GM12873 (cell line): ENCODE results near the gene MUTYH.
A peak's percentile ranks its signal among the peaks of the same experiment; 100 is the strongest.

Experiments used
- TF ChIP-seq, protein P1 (sequence below): IDR thresholded peaks from 2 replicates; pipeline ENCODE4 v1.5.1; 2012; ENCODE audit warnings: low read depth, mild to moderate bottlenecking, moderate library complexity, low read length, control low read depth; ENCODE audit not compliant: insufficient read depth; ENCODE audit errors: missing control alignments

MUTYH gene

DNA sequence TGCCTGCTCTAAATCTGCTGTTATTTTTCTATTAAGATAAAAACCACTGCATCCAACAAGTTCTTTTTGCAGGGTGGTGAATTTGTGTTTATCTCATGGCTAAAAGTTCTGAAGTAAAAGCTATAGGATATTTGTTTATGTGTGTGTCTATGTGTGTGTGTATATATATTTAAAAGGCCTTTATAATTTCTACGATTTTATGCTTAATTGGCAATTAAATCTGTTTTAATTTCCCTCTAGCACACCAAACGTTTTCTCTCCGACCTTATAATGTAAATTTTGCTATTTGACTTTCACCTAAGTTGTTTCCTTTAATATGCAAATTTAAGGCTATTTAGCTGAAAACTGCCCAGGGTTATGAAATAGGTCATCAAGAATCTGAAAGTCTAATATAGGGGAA lies 33.3 kb downstream of the MUTYH start:
- TF ChIP-seq, protein P1, sequence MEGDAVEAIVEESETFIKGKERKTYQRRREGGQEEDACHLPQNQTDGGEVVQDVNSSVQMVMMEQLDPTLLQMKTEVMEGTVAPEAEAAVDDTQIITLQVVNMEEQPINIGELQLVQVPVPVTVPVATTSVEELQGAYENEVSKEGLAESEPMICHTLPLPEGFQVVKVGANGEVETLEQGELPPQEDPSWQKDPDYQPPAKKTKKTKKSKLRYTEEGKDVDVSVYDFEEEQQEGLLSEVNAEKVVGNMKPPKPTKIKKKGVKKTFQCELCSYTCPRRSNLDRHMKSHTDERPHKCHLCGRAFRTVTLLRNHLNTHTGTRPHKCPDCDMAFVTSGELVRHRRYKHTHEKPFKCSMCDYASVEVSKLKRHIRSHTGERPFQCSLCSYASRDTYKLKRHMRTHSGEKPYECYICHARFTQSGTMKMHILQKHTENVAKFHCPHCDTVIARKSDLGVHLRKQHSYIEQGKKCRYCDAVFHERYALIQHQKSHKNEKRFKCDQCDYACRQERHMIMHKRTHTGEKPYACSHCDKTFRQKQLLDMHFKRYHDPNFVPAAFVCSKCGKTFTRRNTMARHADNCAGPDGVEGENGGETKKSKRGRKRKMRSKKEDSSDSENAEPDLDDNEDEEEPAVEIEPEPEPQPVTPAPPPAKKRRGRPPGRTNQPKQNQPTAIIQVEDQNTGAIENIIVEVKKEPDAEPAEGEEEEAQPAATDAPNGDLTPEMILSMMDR: no peak

DNA sequence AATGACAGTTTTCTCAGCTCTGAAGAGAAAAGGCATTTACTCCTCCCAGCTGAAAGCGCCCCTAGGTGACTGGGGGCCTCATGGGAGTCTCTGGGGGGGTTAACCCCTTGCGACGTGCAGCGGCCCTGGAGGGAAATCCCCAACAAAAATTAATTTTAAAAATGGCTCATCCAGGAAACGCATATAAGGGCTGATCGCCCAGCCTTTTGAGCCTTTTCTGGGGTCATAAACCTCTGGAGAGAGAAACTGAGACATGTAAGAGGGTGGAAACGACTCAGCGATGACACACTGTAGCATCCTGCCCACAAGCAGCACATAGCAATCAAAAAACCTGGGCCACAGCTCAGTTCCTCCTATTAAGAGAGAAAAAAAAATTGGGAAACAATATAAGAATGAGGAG lies 33.9 kb downstream of the MUTYH start:
- TF ChIP-seq, protein P1: no peak

DNA sequence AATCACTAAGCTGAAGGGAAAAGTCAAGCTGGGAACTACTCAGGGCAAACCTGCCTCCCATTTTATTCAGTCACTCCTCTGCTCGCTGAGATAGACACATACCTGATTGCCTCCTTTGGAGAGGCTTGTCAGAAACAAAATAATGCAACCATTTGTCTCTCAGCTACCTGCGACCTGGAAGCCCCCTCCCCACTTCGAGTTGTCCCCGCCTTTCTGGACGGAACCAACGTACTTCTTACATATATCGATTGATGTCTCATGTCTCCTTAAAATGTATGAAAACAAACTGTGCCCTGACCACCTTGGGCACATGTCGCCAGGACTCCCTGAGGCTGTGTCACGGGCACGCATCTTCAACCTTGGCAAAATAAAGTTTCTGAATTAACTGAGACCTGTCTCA lies 35.0 kb downstream of the MUTYH start:
- TF ChIP-seq, protein P1: no peak

DNA sequence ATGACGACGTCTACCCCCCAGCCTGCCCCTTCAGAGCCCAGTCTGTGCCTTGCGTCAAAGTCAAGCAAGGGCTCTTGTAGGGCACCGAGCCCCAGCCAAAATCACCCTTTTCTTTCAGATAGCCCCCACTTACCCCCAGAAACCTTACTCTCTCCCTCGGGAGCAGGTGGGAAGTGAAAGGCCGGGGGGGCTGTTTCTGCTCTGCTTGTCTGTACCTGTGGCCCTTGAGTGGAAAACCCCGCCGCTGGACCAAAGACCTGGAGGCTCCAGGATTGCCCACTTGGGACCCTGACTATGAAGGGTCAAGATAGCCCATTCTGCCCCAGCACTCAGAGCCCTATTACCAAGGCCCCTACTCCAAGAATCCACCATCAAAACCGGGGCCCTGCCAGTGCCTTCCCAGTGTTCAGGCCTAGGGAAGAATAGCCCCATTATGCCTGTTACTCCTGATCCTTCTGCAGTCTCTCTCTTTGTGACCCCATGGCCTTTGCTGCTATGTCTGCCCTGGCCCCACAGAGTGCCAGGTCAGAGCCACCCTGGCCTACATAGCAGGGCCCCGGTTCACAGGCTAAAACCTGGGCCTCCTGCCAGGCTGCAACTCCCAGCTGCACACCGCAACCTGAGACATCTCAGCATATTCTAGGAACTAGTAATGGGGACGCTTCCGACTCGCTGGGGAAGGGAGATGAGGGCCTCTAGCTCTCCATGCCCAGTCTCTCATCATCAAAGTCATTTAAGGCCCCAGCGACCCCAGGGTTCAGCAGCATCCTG lies 35.7 kb downstream of the MUTYH start:
- TF ChIP-seq, protein P1: no peak

DNA sequence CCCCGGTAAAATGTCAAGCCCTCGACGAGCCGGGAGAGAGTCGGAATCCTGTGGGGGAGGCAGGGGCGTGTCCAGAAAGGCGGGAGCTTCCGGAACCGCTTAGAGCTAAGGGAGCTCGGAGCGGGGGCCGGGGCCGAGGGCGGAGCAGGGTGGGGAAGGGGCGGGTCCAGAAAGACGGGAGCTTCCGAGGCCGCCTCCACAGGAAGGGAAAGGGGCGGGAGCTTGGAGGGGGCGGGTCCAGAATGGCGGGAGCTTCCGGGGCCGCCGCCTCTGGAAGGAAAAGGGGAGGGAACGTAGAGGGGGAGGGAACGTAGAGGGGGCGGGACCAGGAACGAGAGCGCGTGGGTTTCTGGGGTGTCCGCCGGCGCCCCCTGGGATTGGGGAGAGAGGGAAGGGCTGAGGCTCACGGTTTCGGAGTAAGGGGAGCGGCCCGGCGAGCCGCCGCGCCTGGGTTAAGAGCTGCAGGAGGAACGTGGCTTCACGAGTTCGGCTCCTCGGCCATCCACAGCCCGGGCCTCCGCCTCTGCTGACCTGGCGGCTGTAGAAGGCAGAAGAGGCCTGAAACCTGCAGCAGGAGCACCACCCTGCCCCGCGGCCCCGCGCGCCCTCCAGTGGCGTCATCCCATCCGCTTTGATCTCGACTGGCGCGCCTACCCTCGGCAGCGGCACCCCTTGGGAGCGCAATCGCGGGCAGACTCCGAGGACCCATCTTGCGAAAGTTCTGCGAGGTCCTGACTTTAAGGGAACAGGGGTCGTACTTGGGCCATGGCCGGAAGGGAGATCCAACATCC lies 36.5 kb downstream of the MUTYH start:
- TF ChIP-seq, protein P1: peak; percentile 75

DNA sequence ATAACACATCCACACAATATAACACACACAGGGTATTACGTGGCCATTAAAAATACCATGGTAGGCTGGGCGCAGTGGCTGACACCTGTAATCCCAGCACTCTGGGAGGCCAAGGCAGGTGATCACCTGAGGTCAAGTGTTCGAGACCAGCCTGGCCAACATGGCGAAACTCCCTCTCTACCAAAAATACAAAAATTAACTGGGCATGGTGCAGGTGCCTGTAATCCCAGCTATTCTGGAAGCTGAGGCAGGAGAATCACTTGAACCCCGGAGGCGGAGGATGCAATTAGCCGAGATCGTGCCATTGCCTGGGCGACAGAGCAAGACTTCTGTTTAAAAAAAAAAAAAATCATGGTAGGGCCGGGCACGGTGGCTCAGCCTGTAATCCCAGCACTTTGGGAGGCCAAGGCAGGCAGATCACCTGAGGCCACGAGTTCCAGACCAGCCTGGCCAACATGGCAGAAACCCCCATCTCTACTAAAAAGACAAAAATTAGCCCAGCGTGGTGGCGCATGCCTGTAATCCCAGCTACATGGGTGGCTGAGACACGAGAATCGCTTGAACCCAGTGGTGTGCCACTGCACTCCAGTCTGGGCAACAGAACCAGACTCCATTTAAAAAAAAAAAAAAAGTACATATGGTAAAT lies 37.6 kb downstream of the MUTYH start:
- TF ChIP-seq, protein P1: no peak

DNA sequence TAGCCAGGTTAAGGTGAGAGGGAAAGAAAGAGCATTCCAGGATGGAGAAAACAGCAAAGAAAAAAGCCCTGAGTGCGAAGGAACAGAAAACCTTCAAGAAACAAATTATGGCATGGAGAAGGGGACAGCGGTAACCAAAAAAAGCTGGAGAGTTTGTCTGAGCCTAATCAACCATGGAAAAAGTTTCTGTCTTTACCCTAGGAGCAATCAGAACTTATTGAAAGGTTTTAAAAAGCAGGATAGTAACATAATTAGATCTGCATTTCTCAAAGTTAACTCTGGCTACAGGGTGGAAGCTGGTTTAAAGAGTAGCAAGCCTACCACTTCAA lies 39.6 kb downstream of the MUTYH start:
- TF ChIP-seq, protein P1: no peak
